ENCODE results near the gene SRCAP.

Gene SRCAP

DNA sequence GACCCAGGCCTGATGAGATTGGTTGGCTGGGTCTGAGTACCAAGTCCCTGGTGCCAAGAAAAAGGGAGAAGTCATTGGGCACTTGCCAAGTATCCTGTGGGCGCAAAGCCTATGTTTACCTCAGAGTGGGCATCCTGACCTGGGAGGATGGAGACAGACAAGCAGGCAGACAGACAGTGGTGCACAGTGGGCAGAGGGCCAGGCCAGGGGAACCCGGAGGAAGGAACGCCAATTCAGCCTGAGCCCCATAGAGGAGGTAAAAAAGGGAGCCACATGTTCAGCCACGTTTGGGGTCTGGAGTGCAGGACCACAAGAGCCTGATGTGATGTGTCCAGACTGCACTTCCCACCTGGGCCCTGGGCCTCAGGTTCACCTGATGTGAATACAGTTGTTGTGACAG, 54.6 kb downstream of the SRCAP start:
- H3K4me2 ChIP-seq = no peak overlapping the region
- no peaks in the 10 kb centered on the region for H3K27me3 ChIP-seq (ENCODE audit: insufficient read depth, low read depth)
- H3K27ac ChIP-seq = no peak overlapping the region
- peaks cover 9% of the 10 kb centered on the region for H3K4me1 ChIP-seq (ENCODE audit: low read depth, poor library complexity, severe bottlenecking)
- TF ChIP-seq, protein P1, sequence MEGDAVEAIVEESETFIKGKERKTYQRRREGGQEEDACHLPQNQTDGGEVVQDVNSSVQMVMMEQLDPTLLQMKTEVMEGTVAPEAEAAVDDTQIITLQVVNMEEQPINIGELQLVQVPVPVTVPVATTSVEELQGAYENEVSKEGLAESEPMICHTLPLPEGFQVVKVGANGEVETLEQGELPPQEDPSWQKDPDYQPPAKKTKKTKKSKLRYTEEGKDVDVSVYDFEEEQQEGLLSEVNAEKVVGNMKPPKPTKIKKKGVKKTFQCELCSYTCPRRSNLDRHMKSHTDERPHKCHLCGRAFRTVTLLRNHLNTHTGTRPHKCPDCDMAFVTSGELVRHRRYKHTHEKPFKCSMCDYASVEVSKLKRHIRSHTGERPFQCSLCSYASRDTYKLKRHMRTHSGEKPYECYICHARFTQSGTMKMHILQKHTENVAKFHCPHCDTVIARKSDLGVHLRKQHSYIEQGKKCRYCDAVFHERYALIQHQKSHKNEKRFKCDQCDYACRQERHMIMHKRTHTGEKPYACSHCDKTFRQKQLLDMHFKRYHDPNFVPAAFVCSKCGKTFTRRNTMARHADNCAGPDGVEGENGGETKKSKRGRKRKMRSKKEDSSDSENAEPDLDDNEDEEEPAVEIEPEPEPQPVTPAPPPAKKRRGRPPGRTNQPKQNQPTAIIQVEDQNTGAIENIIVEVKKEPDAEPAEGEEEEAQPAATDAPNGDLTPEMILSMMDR (conservative IDR thresholded peaks at IDR 0.05; ENCODE audit: low read depth, low read length) = no peak
- H3K79me2 ChIP-seq (ENCODE audit: insufficient read depth, low read depth) = peaks cover 15% of the 10 kb centered on the region; the same call in 1 of the 2 replicates
- H2AFZ ChIP-seq (ENCODE audit: low read depth) = no peak overlapping the region
- no peaks in the 10 kb centered on the region for H4K20me1 ChIP-seq (ENCODE audit: insufficient read depth)
- no peak overlapping the region for H3K9ac ChIP-seq
- H3K4me3 ChIP-seq (IDR thresholded peaks at IDR 0.05; ENCODE audit: insufficient read depth, low read depth, low read length) = no peak overlapping the region
- H3K36me3 ChIP-seq (ENCODE audit: insufficient read depth) = no peaks in the 10 kb centered on the region; the same call in 1 of the 2 replicates

DNA sequence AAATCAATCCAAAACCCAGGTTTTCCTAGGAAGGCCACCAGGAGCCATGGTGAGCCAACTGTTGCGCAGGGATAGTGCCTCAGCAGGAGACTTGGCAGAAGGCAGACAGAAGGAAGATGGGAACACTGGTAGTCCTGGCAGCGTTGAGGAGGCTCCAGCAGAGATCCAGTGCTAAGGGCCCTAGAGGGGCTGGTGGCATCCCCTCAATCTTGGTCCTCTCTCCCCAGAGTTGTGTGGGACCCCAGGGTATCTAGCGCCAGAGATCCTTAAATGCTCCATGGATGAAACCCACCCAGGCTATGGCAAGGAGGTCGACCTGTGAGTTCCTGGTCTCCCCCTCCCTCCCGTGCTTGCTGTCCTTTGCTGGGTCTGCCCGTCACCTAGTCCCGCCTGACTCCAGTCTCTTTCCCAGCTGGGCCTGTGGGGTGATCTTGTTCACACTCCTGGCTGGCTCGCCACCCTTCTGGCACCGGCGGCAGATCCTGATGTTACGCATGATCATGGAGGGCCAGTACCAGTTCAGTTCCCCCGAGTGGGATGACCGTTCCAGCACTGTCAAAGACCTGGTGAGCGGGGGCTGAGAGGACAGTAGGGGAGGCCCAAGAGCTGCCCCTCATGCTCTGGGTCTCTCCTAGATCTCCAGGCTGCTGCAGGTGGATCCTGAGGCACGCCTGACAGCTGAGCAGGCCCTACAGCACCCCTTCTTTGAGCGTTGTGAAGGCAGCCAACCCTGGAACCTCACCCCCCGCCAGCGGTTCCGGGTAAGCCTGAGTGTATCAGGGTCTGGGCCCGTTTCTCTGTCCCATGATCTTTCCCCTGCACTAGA, 57.2 kb downstream of the SRCAP start:
- TF ChIP-seq, protein P1 (conservative IDR thresholded peaks at IDR 0.05; ENCODE audit: low read depth, low read length) = no peak
- Histone ChIP-seq H3K9ac (no peak overlapping the region), H3K79me2 (ENCODE audit: insufficient read depth, low read depth) (no peaks in the 10 kb centered on the region), H3K36me3 (ENCODE audit: insufficient read depth) (no peaks in the 10 kb centered on the region; the same call in 1 of the 2 replicates), H3K27ac (no peak overlapping the region), H3K4me3 (IDR thresholded peaks at IDR 0.05; ENCODE audit: insufficient read depth, low read depth, low read length) (no peak overlapping the region), H4K20me1 (ENCODE audit: insufficient read depth) (no peaks in the 10 kb centered on the region), H3K4me1 (ENCODE audit: low read depth, poor library complexity, severe bottlenecking) (peaks cover 8% of the 10 kb centered on the region), H3K4me2 (no peak overlapping the region), H3K27me3 (ENCODE audit: insufficient read depth, low read depth) (no peaks in the 10 kb centered on the region), H2AFZ (ENCODE audit: low read depth) (no peak overlapping the region)

DNA sequence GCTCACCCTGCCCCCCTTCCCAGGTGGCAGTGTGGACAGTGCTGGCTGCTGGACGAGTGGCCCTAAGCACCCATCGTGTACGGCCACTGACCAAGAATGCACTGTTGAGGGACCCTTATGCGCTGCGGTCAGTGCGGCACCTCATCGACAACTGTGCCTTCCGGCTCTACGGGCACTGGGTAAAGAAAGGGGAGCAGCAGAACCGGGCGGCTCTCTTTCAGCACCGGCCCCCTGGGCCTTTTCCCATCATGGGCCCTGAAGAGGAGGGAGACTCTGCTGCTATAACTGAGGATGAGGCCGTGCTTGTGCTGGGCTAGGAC, 57.8 kb downstream of the SRCAP start:
- Histone ChIP-seq H4K20me1 (ENCODE audit: insufficient read depth) (no peaks in the 10 kb centered on the region), H3K4me3 (IDR thresholded peaks at IDR 0.05; ENCODE audit: insufficient read depth, low read depth, low read length) (no peak overlapping the region), H3K27ac (no peak overlapping the region), H3K4me2 (no peak overlapping the region), H2AFZ (ENCODE audit: low read depth) (no peak overlapping the region), H3K9ac (no peak overlapping the region), H3K4me1 (ENCODE audit: low read depth, poor library complexity, severe bottlenecking) (peaks cover 8% of the 10 kb centered on the region), H3K27me3 (ENCODE audit: insufficient read depth, low read depth) (no peaks in the 10 kb centered on the region), H3K79me2 (ENCODE audit: insufficient read depth, low read depth) (no peaks in the 10 kb centered on the region), H3K36me3 (ENCODE audit: insufficient read depth) (no peaks in the 10 kb centered on the region; the same call in 1 of the 2 replicates)
- TF ChIP-seq, protein P1 (conservative IDR thresholded peaks at IDR 0.05; ENCODE audit: low read depth, low read length) = no peak

DNA sequence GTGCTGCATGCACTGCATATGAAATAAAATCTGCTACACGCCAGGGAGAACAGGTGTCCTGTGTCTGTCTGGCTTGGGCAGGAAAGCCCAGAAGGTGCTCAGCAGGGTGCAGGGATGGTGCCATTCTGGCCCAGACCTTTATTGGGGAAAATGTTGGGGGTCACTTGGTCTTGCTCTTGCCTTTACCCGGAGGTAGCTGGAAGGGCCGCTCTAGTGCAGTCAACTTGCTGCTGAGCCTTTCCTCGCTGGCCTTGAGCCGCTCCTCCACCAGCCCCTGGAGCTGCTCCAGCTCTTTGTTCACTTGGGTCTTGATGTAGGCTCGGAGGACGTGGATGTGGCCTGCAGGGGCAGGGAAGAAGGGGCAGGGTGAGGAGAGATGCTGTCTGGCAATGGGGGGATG, 58.3 kb downstream of the SRCAP start:
- H3K4me2 ChIP-seq = no peak overlapping the region
- H4K20me1 ChIP-seq (ENCODE audit: insufficient read depth) = no peaks in the 10 kb centered on the region
- TF ChIP-seq, protein P1 (conservative IDR thresholded peaks at IDR 0.05; ENCODE audit: low read depth, low read length) = no peak
- no peak overlapping the region for H3K27ac ChIP-seq
- H3K79me2 ChIP-seq (ENCODE audit: insufficient read depth, low read depth) = peaks cover 2% of the 10 kb centered on the region; the same call in 1 of the 2 replicates
- H3K36me3 ChIP-seq (ENCODE audit: insufficient read depth) = no peaks in the 10 kb centered on the region; the same call in 1 of the 2 replicates
- H3K4me3 ChIP-seq (IDR thresholded peaks at IDR 0.05; ENCODE audit: insufficient read depth, low read depth, low read length) = no peak overlapping the region
- H2AFZ ChIP-seq (ENCODE audit: low read depth) = no peak overlapping the region
- H3K27me3 ChIP-seq (ENCODE audit: insufficient read depth, low read depth) = no peaks in the 10 kb centered on the region
- peaks cover 8% of the 10 kb centered on the region for H3K4me1 ChIP-seq (ENCODE audit: low read depth, poor library complexity, severe bottlenecking)
- H3K9ac ChIP-seq = no peak overlapping the region

Measured in KMS-11 (cell line).